Left hindlimb (tissue), 1 donor: ENCODE measurements around the gene ARHGAP25.

Experiments
- DNase-seq: peaks from one replicate; pipeline ENCODE4 v3.0.0-alpha.2; 2018

Gene ARHGAP25

GRCh38 chr2:68768461-68768860 lies 33.9 kb downstream of the ARHGAP25 start:
- no peak for DNase-seq

DNA sequence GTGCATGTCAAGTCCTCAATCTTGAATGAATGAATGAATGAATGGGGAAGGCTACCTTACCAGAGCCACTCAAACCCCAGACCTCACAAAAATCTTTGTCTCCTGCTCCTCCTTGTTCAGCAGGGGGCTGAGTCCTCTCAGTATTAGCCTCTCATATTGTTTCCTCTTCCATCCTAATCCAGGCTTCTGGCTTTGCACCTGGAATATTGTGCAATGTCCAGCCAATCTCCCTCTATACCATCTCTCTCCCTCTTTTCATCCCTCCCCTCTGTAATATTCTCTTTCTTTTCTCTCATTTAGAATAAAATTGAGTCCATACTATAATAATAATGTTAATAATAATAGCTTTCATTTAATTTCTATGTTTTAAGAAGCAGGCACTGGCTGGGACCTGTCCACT lies 34.3 kb downstream of the ARHGAP25 start:
- DNase-seq = no peak

DNA sequence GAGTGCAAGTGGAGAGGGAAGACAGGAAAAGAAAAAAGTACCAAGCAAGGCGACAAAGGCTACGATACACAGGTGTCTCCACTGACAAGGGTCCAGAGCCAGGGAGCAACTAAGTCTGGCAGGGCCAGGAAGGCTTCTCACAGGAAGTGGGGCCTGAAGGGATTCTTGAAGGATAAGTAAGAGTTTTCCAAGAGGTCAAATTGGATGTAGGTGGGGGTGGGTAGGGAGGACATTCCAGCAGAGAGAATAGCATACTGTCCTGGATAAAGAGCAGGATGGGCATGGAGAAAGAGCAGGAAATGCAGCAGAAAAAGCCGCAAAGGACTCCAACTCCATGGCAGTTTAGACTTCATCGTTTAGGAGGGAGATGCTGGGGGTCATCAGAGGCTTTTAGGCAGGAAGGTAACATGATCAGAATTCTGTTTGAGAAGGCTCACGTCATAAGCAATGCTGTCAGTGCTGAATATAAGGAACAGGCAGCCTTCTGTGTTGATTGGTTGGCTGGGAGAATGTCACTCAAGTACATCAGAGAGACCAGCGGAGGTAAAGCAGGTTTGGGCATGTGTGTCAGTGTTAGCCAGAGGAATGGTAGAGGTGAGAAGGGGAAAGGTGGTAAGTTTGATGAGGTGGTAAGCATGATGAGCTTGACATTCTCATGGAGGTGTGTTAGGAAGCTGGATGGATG lies 35.1 kb downstream of the ARHGAP25 start:
- DNase-seq = no peak

GRCh38 chr2:68770271-68771111 lies 35.9 kb downstream of the ARHGAP25 start:
- no peak for DNase-seq

DNA sequence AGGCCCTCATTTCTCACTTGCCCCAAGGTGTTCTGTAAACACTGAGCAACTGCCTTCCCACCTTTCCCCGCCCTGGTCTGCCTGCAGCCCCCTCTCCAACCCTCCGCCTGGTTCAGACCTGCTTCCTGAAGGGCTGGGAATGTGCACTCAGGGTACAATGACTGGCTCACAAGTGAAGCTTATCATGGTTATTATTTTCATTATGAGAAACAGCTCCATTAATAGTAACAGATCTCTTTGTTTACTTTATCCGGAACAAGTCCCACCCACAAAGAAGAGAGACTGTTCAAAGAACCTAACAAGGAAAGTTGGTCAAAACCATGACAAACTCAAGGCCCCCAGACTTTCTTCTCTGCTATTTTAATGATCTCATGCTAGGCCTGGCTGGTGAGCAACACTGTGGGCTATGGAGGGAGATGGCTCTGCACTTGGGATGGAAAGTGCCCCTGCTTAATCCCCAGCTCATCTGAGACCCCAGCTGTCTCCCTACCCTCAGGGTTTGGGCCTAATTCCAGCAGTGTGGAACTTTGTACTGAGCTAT lies 36.7 kb downstream of the ARHGAP25 start:
- DNase-seq = no peak

DNA sequence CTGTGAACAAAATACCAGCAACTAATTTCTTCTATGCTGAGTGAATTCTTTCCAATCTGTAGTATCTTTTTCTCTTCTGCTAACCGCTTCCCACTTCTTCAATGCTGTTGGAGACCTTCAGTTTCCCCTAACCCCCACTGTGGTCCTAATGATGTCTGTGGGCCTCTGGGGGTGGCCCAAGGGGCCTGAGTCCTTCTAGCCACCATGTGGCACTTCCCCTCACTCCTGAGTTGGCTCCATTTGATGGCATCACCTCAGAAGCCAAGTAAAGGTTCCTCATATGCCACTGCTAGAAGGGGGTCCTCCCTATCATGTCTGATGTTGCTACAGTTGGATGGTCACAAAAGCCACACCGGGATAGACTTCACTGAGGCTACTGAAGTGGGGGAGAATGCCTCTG lies 37.5 kb downstream of the ARHGAP25 start:
- no peak for DNase-seq

DNA sequence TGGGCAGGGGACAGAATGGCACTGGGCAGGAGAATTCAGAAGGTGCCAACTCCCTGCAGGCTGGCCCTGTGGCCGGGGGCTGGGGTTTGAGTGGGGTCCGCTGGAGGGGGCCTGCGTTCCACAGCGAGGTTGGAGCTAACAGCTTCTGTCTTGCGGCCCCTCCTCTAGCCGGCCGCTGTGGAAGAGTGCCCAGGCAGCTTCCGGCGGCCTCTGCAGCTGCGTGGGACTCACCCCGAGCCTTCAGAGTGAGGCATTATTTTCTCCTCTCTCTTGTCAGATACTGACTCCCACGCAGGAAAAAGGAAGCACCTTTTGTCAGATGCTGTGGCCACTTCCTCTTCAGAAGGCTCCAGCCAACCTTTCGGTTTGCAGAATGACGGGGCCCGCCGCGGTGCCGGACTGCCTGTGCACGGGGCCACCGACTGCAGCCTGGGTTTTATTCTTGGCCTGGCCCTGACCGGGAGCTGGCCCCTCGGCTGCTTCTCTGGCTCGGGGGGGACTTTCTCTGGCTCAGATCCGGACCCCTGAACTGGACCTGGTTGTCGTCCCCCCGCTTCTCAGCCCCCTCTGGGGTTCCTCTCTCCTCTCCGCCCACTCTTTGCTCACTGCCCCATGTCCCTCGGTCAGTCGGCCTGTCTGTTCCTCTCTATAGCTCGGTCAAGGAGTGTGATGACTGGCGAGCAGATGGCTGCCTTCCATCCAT lies 40.1 kb downstream of the ARHGAP25 start:
- no peak for DNase-seq

GRCh38 chr2:68775272-68775842 lies 40.7 kb downstream of the ARHGAP25 start:
- no peak for DNase-seq

DNA sequence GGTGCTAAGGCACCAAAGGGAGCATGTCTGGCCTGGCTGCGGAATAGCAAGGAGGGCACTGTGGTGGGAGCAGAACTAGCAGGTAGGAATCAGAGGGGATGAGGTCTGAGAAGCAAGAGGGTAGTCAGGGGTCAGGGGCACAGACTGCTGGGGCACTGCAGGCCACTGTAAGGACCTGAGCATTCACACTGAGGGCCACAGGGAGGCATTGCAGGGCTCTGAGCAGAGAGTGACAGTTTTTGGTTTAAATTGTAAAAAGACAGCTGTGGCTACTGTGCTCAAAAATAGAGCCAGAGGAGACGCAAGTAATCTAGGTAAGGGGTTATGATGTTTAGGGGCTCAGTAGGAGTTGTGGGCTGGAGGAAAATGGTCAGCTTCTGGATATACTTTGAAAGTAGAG lies 41.5 kb downstream of the ARHGAP25 start:
- DNase-seq = no peak

DNA sequence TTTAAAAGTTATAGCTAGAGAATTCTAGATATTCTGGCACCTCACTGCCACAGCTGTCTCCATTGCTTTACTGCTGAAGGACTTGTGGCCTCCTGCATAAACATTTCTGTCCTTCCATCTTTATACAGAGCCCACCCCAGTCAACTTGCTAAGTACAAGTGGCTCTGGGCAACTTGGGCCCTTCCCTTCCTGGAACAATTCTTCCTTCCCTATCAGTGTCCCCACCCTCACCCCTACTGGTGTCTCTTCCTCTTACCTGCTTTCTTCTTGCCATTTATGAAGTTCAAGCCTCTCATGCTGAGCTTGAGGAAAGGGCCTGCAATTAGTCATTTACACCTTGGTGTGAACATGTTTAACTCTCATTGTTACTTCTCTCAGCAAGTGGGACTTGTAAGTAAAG lies 45.0 kb downstream of the ARHGAP25 start:
- no peak for DNase-seq

DNA sequence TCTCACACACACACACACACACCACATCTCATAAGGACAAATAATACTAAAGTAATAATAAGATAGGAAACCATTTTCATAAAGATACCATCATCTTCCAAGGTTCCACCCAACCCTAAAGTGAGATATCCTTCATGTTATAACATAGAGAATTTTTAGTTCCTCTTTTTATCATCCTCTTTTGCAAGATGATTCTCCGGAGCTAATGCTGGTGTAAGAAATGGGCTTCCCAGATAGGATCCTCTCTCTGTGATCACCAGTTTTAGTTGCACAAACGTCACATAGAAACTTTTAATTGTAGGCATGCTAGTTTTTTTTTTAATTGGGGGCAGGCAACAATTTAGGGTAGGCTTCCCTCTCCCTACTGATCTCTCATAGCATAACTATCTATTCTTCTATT lies 49.6 kb downstream of the ARHGAP25 start:
- DNase-seq = no peak

- no peak for DNase-seq
These were observed 50.3 kb downstream of the ARHGAP25 start for GRCh38 chr2:68784915-68785314.

- DNase-seq = no peak
These were observed 52.7 kb downstream of the ARHGAP25 start for GRCh38 chr2:68787356-68787755.

- no peak for DNase-seq
These were observed 55.0 kb downstream of the ARHGAP25 start for GRCh38 chr2:68789603-68790002.

GRCh38 chr2:68790600-68790999 lies 56.0 kb downstream of the ARHGAP25 start:
- no peak for DNase-seq

DNA sequence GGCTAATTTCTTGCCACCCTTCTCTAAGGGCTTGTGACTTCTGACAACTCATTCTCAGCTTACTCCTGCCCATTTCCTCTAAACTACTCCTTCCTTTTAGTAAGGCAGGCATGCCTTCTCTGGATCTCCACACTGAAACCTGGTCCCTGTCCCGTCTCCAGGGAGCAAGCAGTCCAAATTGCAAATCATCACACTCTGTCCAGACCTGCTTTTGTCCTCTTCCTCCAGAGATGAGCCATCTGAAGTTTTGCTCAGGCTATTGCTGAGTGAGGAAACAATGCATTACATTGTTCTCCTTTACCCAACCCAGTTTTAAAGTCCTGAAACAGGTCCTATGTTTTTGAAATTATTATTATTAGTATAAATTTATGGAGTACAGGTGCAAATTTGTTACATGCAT lies 57.3 kb downstream of the ARHGAP25 start:
- no peak for DNase-seq

DNA sequence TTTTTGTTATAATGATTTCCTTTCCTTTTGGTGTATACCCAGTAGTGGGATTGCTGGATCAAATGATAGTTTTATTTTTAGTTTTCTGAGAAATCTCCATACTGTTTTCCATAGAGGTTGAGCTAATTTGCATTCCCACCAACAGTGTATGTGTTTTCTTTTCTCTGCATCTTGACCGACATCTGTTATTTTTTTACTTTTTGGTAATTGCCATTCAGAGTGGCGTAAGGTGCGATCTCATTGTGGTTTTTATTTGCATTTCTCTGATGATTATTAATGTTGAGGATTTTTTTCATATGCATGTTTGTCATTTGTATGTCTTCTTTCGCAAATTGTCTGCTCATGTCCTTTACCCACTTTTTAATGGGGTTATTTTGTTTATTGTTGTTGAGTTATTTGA lies 58.1 kb downstream of the ARHGAP25 start:
- DNase-seq = no peak

GRCh38 chr2:68796295-68796905 lies 61.8 kb downstream of the ARHGAP25 start:
- no peak for DNase-seq

DNA sequence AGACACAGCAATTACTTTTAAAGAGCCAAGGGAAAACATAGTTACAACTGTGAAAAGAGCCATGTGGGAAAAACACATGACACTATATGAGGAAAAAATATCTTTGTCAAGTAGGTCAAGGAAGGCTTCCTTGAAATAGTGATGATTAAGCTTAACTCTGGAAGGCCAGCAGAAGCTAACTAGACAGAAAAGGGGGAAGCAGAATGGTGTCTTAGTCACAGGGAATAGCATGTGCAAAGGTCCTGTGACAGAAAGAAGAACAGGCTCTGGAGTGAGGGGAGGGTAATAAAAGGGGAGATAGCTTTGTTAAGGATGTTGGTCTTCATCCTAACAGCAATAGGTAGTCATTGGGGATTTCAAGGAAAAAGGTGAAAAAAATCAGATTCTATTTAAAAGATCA lies 64.0 kb downstream of the ARHGAP25 start:
- no peak for DNase-seq

GRCh38 chr2:68799140-68800026 lies 64.8 kb downstream of the ARHGAP25 start:
- no peak for DNase-seq

- no peak for DNase-seq
These were observed 65.4 kb downstream of the ARHGAP25 start for GRCh38 chr2:68800027-68800401.

- DNase-seq = no peak
These were observed 65.9 kb downstream of the ARHGAP25 start for GRCh38 chr2:68800517-68800916.
